G401.6 (cell line): Measurements from ENCODE around the gene CCL7.

Experiments used
- FAIRE-seq: peaks from 2 replicates; lab custom pipeline; 2012; peaks lifted over from hg19 to GRCh38; lab: Jason Lieb, UNC

Gene CCL7

GRCh38 chr17:34246881-34247280, 23.1 kb upstream of the CCL7 start:
- FAIRE-seq: no peak

- FAIRE-seq: no peak
Measured at GRCh38 chr17:34248511-34249024, 21.5 kb upstream of the CCL7 start.

DNA sequence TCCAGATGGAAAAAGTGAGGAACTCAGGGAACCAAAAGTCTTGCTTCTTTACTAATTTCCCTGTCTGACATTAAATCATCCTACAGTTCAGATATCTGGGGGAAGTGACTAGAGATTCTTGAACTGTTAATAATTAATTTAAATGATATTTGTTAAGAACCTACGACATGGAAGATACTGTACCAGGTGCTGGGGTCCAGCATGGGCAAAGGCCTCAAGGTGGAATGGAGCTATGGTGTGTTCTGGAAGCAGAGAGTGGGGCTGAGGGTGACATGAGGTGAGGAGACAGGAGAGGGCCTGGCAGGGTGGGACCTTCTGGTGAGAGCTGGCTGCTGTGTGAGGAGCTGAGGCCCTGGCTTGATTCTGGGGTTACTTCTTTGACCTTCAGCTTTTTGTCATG, 21.0 kb upstream of the CCL7 start:
- FAIRE-seq: no peak

DNA sequence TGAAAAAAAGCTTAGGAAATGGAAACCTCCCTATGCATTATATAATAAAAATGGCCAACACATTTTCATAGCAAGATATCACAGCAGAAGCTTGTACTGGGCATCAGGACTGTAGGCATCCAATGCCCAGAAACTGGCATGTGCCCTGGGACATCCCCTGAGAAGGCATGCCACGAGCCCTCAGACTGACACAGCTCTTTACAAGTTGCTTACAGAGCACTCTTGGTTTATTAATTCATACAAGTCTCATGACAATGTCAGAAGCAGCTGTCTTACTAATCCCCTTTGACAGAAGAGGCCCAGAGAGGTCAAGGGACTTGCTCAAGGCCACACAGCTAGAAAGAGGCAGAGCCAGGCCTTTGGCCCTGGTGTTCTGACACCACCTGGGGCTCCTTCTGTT, 20.5 kb upstream of the CCL7 start:
- FAIRE-seq: no peak

- no peak for FAIRE-seq
Measured at GRCh38 chr17:34251186-34251585, 18.8 kb upstream of the CCL7 start.

- FAIRE-seq: no peak
Measured at GRCh38 chr17:34252095-34252443, 18.0 kb upstream of the CCL7 start.

DNA sequence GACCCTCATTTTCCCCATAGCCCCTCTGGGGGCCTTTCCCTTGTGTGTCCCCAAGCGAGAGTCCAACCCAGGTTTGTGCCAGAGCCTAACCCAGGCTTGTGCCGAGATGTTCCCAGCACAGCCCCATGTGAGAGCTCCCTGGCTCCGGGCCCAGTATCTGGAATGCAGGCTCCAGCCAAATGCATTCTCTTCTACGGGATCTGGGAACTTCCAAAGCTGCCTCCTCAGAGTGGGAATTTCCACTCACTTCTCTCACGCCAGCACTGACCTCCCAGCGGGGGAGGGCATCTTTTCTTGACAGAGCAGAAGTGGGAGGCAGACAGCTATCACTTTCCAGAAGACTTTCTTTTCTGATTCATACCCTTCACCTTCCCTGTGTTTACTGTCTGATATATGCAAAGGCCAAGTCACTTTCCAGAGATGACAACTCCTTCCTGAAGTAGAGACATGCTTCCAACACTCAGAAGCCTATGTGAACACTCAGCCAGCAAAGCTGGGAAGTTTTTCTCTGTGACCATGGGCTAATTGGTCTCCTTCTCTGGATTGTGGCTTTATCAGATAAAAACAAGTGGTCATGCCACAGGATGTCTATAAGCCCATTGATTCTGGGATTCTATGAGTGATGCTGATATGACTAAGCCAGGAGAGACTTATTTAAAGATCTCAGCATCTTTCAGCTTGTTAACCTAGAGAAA, 17.4 kb upstream of the CCL7 start:
- FAIRE-seq: no peak

GRCh38 chr17:34253139-34253525, 16.9 kb upstream of the CCL7 start:
- no peak for FAIRE-seq

DNA sequence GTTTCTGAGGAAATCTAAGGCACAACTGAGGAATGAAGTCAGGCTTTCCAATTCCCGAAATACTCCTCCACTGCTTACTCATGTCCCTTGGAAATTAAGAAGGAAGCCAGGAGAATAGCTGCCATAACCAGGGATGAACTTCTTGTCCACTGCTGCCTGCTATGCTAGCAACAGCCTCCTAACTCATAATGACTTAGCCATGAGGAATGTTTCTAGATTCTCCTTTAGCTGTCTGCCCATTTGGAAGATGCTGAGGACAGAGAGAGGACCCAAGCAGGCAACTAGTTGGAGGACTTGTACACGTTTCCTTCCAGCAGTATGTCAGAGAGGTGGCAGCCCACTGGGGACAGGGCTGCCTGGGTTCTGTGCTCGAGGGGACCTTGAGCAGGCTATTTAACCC, 15.9 kb upstream of the CCL7 start:
- no peak for FAIRE-seq

DNA sequence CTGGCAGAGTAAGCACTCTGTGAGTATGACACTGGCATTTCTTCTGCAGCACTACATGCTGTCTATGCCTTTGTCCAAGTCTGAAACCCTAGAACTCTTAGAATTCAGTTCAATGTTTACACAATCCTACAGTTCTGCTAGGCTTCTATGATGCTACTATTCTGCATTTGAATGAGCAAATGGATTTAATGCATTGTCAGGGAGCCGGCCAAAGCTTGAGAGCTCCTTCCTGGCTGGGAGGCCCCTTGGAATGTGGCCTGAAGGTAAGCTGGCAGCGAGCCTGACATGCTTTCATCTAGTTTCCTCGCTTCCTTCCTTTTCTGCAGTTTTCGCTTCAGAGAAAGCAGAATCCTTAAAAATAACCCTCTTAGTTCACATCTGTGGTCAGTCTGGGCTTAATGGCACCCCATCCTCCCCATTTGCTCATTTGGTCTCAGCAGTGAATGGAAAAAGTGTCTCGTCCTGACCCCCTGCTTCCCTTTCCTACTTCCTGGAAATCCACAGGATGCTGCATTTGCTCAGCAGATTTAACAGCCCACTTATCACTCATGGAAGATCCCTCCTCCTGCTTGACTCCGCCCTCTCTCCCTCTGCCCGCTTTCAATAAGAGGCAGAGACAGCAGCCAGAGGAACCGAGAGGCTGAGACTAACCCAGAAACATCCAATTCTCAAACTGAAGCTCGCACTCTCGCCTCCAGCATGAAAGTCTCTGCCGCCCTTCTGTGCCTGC, 15.2 kb upstream of the CCL7 start, which contains the start of gene CCL2:
Gene CCL2, plus strand, starts transcription at position 635 of the 730 bp plus-strand sequence. Its CDS starts 65 bp downstream, at position 700.
- no peak for FAIRE-seq

GRCh38 chr17:34255381-34255732, 14.7 kb upstream of the CCL7 start:
- FAIRE-seq: no peak

- no peak for FAIRE-seq
Measured at GRCh38 chr17:34255841-34256240, 14.2 kb upstream of the CCL7 start.

DNA sequence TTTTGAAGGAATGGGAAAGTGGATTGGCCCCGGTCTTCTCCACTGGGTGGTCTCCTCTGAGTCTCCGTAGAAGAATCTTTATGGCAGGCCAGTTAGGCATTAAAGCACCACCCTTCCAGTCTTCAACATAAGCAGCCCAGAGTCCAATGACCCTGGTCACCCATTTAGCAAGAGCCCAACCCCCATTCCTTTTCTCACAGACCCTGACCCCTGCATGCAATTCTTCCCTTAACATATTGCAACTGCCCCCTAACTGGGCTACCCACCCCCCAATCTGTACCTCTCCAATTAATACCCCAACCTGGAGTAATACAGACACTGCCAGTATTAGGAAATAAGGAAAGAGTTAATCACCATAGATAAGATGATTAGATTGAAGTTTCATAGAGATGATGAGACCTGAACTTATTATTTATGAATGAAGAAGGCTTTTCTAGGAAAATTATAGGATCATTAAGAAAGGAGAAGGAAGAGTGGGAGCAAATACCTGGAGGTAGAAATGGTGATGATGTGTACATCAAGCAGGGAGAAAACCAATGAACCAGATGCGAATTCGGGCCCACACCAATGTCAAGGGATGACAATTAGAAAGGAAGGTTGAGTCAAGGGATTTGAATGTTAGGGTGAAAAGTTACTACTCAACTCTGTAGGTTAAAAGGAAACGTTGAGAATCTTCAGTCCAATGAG, 12.6 kb upstream of the CCL7 start:
- FAIRE-seq: no peak

GRCh38 chr17:34257986-34258326, 12.1 kb upstream of the CCL7 start:
- no peak for FAIRE-seq

- no peak for FAIRE-seq
Measured at GRCh38 chr17:34259146-34259545, 10.9 kb upstream of the CCL7 start.

DNA sequence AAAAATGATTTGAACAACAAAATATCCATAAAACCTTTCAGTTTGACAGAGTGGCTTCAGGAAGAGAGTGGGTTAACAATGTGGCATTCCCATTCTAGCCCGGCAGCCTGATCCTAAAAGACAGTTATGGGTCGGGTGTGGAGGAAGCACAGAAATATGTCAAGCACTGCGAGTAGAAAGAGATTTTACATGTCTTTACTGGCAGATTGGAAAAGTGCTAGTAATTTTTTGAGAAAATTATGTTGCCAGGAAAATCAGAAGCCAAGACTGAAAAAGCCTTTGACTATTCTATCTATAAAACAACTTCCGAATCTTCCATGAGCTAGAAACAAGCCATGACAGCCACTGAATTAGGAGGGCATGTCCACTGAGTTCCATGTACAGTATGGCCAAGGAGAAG, 9.2 kb upstream of the CCL7 start:
- no peak for FAIRE-seq

DNA sequence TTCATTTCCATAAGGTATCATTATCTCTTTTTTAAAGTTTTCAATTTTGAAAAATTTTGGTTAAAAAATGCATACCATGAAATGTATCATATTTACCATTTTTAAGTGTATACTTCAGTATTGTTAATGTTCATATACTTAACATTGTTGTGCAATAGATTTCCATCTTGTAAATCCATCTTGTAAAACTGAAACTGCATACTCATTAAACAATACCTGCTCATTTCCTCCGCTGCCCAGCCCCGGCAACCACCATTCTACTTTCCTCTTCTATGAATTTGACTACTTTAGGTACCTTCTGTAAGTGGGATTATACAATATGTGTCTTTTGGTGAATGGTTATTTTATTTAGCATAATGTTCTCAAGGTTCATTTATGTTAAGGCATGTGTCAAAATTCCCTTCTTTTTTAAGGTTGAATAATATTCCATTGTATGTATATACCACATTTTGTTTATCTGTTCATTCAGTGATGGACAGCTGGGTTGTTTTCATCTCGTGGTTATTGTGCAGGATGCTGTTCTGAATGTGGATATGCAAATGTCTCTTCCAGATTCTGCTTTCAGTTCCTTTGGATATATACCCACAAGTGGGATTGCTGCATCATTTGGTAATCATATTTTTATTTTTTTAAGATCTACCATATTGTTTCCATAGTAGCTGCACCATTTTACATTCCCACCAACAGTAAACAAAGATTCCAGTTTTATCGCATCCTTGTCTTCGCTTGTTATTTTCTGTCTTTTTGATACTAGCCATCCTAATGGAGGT, 8.3 kb upstream of the CCL7 start:
- FAIRE-seq: no peak

- no peak for FAIRE-seq
Measured at GRCh38 chr17:34265711-34266110, 4.3 kb upstream of the CCL7 start.

DNA sequence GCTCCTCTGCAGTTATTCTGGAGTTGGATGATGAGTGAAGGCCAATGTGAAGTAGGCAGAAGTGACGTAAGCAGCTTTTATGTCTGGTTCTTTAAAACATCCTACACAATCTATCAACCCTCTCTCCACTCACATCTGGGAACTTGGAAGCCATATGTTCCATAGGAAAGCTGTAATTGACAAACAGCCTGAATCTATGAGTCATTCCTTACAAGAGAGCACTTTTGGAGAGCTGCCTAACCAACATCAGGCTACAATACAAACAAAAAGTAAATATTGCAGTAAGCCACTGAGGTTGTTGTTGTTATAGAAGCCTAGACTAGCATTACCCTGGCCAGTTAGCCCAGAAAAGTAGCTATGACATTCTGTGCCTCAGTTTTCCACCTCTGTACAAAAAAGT, 5.9 kb downstream of the CCL7 start:
- no peak for FAIRE-seq

GRCh38 chr17:34276826-34277225, 6.8 kb downstream of the CCL7 start:
- FAIRE-seq: no peak

- FAIRE-seq: no peak
Measured at GRCh38 chr17:34283571-34283970, 13.6 kb downstream of the CCL7 start.

DNA sequence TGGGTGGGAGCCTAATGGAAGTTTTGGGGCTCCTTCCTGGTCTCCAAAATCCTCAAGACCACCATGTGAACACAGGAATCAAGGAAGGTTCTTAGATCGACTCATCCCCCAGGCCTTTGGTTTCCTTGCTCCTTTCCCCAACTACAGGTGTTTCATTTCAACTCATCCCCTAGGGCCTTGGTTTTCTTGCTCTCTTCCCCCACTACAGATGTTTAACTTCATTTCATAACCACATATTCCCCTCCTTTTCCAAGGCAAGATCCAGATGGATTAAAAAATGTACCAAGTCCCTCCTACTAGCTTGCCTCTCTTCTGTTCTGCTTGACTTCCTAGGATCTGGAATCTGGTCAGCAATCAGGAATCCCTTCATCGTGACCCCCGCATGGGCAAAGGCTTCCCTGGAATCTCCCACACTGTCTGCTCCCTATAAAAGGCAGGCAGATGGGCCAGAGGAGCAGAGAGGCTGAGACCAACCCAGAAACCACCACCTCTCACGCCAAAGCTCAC, 15.3 kb downstream of the CCL7 start, which contains the start of gene CCL11:
Gene CCL11, plus strand, starts transcription at position 457 of the 507 bp plus-strand sequence. CDS start 67 bp downstream, outside the sequence.
- FAIRE-seq: no peak
